ENCODE results near the gene HDAC4. TPM values are rescaled to one million over a fixed set of nuclear protein-coding genes. Genes with fewer than 3 reads are reported as not detected.

The HDAC4 gene
- total RNA-seq, 4 donors from 2014 or later, result 68.0 to 123 (median 86.5) TPM

- H3K27ac ChIP-seq, result peak overlapping the region in 2 of 4 donors; percentile 84 to 86
- H3K36me3 ChIP-seq, result no peaks in the 10 kb centered on the region
- WGBS, 2 donors, result 84% methylated on average over 5 of the region's 14 CpGs; no CpG with 5 or more reads in 1 of the 2 donors
- no peaks in the 10 kb centered on the region for H3K27me3 ChIP-seq
- no peak for DNase-seq (ENCODE audit: low spot score in 2 of 2)
- no peaks in the 10 kb centered on the region for H3K9me3 ChIP-seq
- no peak overlapping the region for H3K4me3 ChIP-seq
- H3K4me1 ChIP-seq, result peaks cover 0 to 92% (median 70%) of the 10 kb centered on the region in 4 donors
- no peak for TF ChIP-seq POLR2A (IDR thresholded peaks at IDR 0.05)
- no peak for TF ChIP-seq CTCF (IDR thresholded peaks at IDR 0.05)
- no peak for TF ChIP-seq EP300 (IDR thresholded peaks at IDR 0.05)
Observed at GRCh38 chr2:239263231-239263630, 137.6 kb downstream of the HDAC4 start.

GRCh38 chr2:239262484-239263230 lies 138.2 kb downstream of the HDAC4 start:
- Histone ChIP-seq H3K9me3 (peaks cover 0 to 6% (median 0%) of the 10 kb centered on the region in 4 donors), H3K4me1 (peaks cover 0 to 86% (median 64%) of the 10 kb centered on the region in 4 donors), H3K27me3 (no peaks in the 10 kb centered on the region), H3K4me3 (no peak overlapping the region), H3K27ac (peak overlapping the region in 2 of 4 donors; percentile 61 to 84), H3K36me3 (no peaks in the 10 kb centered on the region)
- TF ChIP-seq CTCF (IDR thresholded peaks at IDR 0.05) (no peak), EP300 (IDR thresholded peaks at IDR 0.05) (no peak), POLR2A (IDR thresholded peaks at IDR 0.05) (no peak)
- WGBS, 2 donors, result 74 to 80% methylated on average over 21 to 23 of the region's 23 CpGs
- DNase-seq (ENCODE audit: low spot score in 2 of 2), result no peak

- TF ChIP-seq POLR2A (IDR thresholded peaks at IDR 0.05), result no peak
- WGBS, 2 donors, result 82 to 87% methylated on average over 19 to 20 of the region's 22 CpGs
- H3K9me3 ChIP-seq, result peaks cover 0 to 10% (median 0%) of the 10 kb centered on the region in 4 donors
- no peaks in the 10 kb centered on the region for H3K36me3 ChIP-seq
- no peak for DNase-seq (ENCODE audit: low spot score in 2 of 2)
- H3K27me3 ChIP-seq, result no peaks in the 10 kb centered on the region
- H3K4me3 ChIP-seq, result no peak overlapping the region
- H3K27ac ChIP-seq, result peak overlapping the region in 2 of 4 donors; percentile 63 to 84
- peaks cover 0 to 84% (median 57%) of the 10 kb centered on the region in 4 donors for H3K4me1 ChIP-seq
Observed at GRCh38 chr2:239261796-239262483, 138.9 kb downstream of the HDAC4 start.

DNA sequence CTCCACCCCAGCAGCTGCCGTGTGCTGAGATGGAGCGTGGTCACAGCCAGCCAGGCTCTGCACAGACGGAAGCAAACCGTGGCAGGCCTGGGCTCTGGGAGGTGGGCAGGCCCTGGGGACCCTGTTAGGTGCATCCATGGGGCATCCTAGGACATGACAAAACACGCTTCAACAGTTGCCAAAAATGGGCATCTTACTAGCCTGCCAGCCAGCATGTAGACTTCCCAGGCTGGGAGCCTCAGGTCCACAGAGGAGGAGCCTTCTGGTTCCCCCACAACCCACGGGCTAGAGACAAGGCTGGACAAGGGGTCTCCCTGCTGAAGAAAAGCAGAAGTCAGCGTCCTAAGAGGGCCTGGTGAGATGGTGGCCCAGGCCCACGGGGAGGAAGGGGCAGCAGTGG lies 139.5 kb downstream of the HDAC4 start:
- no peak for TF ChIP-seq CTCF (IDR thresholded peaks at IDR 0.05)
- TF ChIP-seq EP300 (IDR thresholded peaks at IDR 0.05), result no peak
- TF ChIP-seq POLR2A (IDR thresholded peaks at IDR 0.05), result no peak
- 85 to 86% methylated on average over 7 of the region's 8 CpGs for WGBS, 2 donors
- no peaks in the 10 kb centered on the region for H3K36me3 ChIP-seq
- no peak overlapping the region for H3K4me3 ChIP-seq
- no peak for DNase-seq (ENCODE audit: low spot score in 2 of 2)
- H3K27ac ChIP-seq, result peak overlapping the region in 2 of 4 donors; percentile 63 to 84
- H3K9me3 ChIP-seq, result peaks cover 0 to 10% (median 0%) of the 10 kb centered on the region in 4 donors
- peaks cover 0 to 79% (median 51%) of the 10 kb centered on the region in 4 donors for H3K4me1 ChIP-seq
- H3K27me3 ChIP-seq, result no peaks in the 10 kb centered on the region

- Histone ChIP-seq H3K4me1 (peaks cover 0 to 79% (median 47%) of the 10 kb centered on the region in 4 donors), H3K9me3 (peaks cover 0 to 10% (median 0%) of the 10 kb centered on the region in 4 donors), H3K27ac (peak overlapping the region in 1 of 4 donors; percentile 84), H3K27me3 (no peaks in the 10 kb centered on the region), H3K4me3 (no peak overlapping the region), H3K36me3 (no peaks in the 10 kb centered on the region)
- 92 to 94% methylated on average over 21 of the region's 21 CpGs for WGBS, 2 donors
- no peak for DNase-seq (ENCODE audit: low spot score in 2 of 2)
- TF ChIP-seq CTCF (IDR thresholded peaks at IDR 0.05) (no peak), POLR2A (IDR thresholded peaks at IDR 0.05) (no peak), EP300 (IDR thresholded peaks at IDR 0.05) (no peak)
Observed at GRCh38 chr2:239260546-239261327, 140.1 kb downstream of the HDAC4 start.

Data from tibial nerve (tissue), 4 donors.